ENCODE measurements around the gene WDR3. TPM values are rescaled to one million over a fixed set of nuclear protein-coding genes. Genes with fewer than 3 reads are reported as not detected.

The WDR3 gene
- total and polyA plus RNA-seq, 7 donors, result 1.8 to 9.8 (median 4.6) TPM

DNA sequence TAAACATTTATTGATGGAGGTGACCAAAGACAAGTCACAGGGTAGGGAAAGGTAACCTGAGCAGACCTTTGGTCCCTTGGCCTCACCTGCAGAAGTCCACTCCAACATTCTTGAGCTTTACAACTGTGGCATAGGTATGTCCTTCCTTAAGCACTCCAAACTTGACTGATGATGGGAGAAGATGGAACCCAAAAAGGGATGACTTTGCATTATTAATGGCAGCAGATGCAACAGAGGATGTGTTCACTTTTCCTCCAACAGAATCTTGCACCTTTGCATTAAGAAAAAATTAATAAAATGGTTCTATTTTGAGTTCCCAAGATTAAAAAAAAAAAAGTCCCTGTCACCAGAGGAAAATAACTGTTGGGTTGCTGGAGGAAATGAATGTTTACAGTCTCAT is 42.2 kb downstream of the WDR3 start:
- Histone ChIP-seq H3K27me3 (no peaks in the 10 kb centered on the region), H3K36me3 (no peaks in the 10 kb centered on the region), H3K4me1 (no peaks in the 10 kb centered on the region), H3K4me3 (no peak overlapping the region), H3K9me3 (no peaks in the 10 kb centered on the region), H3K27ac (no peak overlapping the region)
- no peak for DNase-seq
- intact Hi-C loops (cut with DNase I), result no loop called here
- no peak for TF ChIP-seq EP300 (IDR thresholded peaks at IDR 0.05)
- TF ChIP-seq, protein P1, sequence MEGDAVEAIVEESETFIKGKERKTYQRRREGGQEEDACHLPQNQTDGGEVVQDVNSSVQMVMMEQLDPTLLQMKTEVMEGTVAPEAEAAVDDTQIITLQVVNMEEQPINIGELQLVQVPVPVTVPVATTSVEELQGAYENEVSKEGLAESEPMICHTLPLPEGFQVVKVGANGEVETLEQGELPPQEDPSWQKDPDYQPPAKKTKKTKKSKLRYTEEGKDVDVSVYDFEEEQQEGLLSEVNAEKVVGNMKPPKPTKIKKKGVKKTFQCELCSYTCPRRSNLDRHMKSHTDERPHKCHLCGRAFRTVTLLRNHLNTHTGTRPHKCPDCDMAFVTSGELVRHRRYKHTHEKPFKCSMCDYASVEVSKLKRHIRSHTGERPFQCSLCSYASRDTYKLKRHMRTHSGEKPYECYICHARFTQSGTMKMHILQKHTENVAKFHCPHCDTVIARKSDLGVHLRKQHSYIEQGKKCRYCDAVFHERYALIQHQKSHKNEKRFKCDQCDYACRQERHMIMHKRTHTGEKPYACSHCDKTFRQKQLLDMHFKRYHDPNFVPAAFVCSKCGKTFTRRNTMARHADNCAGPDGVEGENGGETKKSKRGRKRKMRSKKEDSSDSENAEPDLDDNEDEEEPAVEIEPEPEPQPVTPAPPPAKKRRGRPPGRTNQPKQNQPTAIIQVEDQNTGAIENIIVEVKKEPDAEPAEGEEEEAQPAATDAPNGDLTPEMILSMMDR (IDR thresholded peaks at IDR 0.05), result no peak
- TF ChIP-seq POLR2AphosphoS5 (IDR thresholded peaks at IDR 0.05), result no peak

DNA sequence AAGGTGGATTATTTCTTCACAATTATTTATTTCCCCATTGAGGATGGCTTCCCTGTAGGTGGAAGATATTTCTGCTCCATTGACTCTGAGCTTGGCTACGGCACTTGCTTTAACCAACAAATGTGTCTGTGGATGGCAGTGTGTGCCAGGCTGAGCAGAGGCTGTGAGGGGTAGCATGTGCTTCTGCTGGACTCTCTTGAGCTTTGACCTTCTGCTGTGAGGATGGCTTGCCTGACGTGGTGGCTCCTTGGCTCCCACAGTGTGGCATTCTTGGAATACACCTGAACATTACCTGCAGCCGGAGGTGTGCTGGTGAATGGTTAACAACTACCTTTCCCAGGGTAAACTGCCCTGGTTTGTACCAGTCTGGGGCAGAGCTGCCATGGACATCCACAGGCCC is 46.8 kb downstream of the WDR3 start:
- Histone ChIP-seq H3K4me3 (no peak overlapping the region), H3K9me3 (no peaks in the 10 kb centered on the region), H3K27me3 (peaks cover 0 to 5% (median 0%) of the 10 kb centered on the region in 3 donors), H3K27ac (no peak overlapping the region), H3K36me3 (no peaks in the 10 kb centered on the region), H3K4me1 (no peaks in the 10 kb centered on the region)
- DNase-seq, result no peak
- 43 to 68% methylated on average over 3 of the region's 3 CpGs for WGBS, 2 donors
- TF ChIP-seq POLR2A (IDR thresholded peaks at IDR 0.05) (no peak), EP300 (IDR thresholded peaks at IDR 0.05) (no peak)
- intact Hi-C loops (cut with DNase I), result no loop called here

DNA sequence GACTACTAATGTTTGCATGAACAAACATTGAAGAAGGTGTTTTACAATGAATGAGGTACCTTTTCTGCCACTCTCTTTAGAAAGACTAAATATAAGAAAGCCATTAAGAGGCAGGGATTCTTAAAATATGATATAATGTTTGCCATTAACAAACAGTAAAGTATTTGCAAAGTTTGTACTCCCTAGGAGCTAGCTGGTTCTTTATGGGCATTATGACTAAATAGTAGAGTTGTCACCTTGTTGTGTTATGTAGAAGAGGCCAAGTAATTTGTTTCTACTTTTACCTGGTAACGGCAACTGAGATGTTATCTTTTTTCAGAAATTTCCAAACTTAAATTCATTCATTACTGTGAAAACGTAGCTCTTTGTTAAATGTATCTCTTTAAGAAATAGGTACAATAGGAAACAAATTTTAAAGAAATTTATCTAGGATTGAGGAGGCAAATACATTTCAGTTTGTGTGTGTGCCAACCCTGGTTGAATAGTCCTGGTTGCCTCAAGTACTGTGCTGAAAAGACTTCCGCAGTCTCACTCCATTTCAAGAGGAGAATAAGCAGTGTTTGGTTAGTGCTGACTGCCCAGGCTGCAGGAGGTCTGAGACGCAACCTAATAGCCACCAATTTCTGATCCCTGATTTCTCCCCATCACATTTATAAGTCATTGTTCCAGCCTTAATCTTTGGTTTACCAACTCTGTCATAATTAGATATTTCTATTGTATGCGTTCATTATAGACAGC is 52.1 kb downstream of the WDR3 start:
- Histone ChIP-seq H3K4me1 (no peaks in the 10 kb centered on the region), H3K4me3 (no peak overlapping the region), H3K27me3 (peaks cover 0 to 5% (median 0%) of the 10 kb centered on the region in 3 donors), H3K27ac (no peak overlapping the region), H3K9me3 (no peaks in the 10 kb centered on the region), H3K36me3 (no peaks in the 10 kb centered on the region)
- 86 to 89% methylated on average over 5 of the region's 5 CpGs for WGBS, 2 donors
- DNase-seq, result no peak
- TF ChIP-seq, protein P1 (IDR thresholded peaks at IDR 0.05), result no peak
- TF ChIP-seq POLR2AphosphoS5 (IDR thresholded peaks at IDR 0.05) (no peak), POLR2A (IDR thresholded peaks at IDR 0.05) (no peak), EP300 (IDR thresholded peaks at IDR 0.05) (no peak)
- intact Hi-C loops (cut with DNase I), result no loop called here

DNA sequence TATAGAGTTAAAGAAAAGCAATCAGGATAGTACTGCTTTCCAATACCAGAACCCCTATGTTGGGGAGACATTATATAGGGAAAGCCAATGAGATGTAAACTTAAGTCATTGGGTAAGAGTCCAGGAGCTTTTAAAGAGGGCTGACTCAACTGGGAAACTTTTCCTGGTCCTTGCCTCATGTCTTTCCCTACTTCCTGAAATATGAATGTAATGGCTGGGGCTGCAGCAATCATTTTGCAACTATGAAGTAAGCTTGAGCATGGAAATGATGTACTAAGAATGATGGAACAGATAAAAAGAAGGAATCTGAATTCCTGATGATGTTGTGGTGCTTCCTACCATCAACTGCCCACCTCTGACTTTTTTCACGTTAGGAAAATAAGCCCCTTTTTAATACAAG is 55.7 kb downstream of the WDR3 start:
- no peak for DNase-seq
- Histone ChIP-seq H3K27me3 (no peaks in the 10 kb centered on the region), H3K27ac (no peak overlapping the region), H3K4me1 (no peaks in the 10 kb centered on the region), H3K36me3 (no peaks in the 10 kb centered on the region), H3K9me3 (no peaks in the 10 kb centered on the region), H3K4me3 (no peak overlapping the region)
- 79 to 89% methylated on average over 1 of the region's 1 CpG for WGBS, 2 donors
- intact Hi-C loops (cut with DNase I), result no loop called here
- TF ChIP-seq EP300 (IDR thresholded peaks at IDR 0.05) (no peak), POLR2AphosphoS5 (IDR thresholded peaks at IDR 0.05) (no peak), POLR2A (IDR thresholded peaks at IDR 0.05) (no peak)
- TF ChIP-seq, protein P1 (IDR thresholded peaks at IDR 0.05), result no peak

DNA sequence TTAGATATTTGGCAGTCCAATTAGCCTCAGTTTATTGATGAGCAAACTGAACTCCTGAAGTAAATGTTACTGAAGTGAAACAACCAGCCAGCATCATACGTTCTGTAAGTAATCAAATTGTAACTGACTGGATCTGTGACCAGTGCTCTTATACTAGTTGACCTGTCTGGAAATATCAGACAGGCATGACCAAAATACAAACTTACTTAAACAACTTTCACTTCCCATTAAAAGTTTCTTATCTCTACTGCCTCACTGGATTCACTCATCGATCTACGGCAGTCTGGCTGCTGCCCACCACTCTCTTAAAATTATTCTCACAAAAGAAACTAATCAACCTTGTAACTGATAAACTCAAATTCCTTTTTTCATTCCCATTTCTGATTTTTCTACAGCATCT is 56.4 kb downstream of the WDR3 start:
- WGBS, 2 donors, result 58 to 76% methylated on average over 3 of the region's 3 CpGs
- no peaks in the 10 kb centered on the region for H3K9me3 ChIP-seq
- H3K36me3 ChIP-seq, result no peaks in the 10 kb centered on the region
- no peaks in the 10 kb centered on the region for H3K4me1 ChIP-seq
- TF ChIP-seq EP300 (IDR thresholded peaks at IDR 0.05) (no peak), POLR2A (IDR thresholded peaks at IDR 0.05) (no peak), POLR2AphosphoS5 (IDR thresholded peaks at IDR 0.05) (no peak)
- TF ChIP-seq, protein P1 (IDR thresholded peaks at IDR 0.05), result no peak
- no peak overlapping the region for H3K4me3 ChIP-seq
- no peak overlapping the region for H3K27ac ChIP-seq
- no peaks in the 10 kb centered on the region for H3K27me3 ChIP-seq
- no peak for DNase-seq
- intact Hi-C loops (cut with DNase I), result no loop called here
